Left renal cortex interstitium (tissue), 4 donors: ENCODE measurements around the gene CCDC92. TPM values are rescaled to one million over a fixed set of nuclear protein-coding genes. Genes with fewer than 3 reads are reported as not detected.
"Not testable (repeated sequence)": the region's sequence is repeated elsewhere in the genome, so short reads cannot be mapped to it uniquely, and the experiment has no call there.

Experiments
- DNase-seq, 4 donors: peaks; one replicate each; pipeline ENCODE4 v3.0.0-alpha.2; 2013; ENCODE audit warnings: low read depth in 4 of 4, low spot score in 2 of 4, missing footprints in 1 of 4
- polyA plus RNA-seq, 4 donors: library from polyadenylated mRNA; unstranded; fragments of 120-200 nt; gene quantifications; one replicate each; pipeline ENCODE4 v1.2.1, GENCODE V29; 2013; ENCODE audit not compliant: insufficient read length in 4 of 4

Gene CCDC92
- polyA plus RNA-seq, 4 donors, result 40.8 to 58.6 (median 48.9) TPM

DNA sequence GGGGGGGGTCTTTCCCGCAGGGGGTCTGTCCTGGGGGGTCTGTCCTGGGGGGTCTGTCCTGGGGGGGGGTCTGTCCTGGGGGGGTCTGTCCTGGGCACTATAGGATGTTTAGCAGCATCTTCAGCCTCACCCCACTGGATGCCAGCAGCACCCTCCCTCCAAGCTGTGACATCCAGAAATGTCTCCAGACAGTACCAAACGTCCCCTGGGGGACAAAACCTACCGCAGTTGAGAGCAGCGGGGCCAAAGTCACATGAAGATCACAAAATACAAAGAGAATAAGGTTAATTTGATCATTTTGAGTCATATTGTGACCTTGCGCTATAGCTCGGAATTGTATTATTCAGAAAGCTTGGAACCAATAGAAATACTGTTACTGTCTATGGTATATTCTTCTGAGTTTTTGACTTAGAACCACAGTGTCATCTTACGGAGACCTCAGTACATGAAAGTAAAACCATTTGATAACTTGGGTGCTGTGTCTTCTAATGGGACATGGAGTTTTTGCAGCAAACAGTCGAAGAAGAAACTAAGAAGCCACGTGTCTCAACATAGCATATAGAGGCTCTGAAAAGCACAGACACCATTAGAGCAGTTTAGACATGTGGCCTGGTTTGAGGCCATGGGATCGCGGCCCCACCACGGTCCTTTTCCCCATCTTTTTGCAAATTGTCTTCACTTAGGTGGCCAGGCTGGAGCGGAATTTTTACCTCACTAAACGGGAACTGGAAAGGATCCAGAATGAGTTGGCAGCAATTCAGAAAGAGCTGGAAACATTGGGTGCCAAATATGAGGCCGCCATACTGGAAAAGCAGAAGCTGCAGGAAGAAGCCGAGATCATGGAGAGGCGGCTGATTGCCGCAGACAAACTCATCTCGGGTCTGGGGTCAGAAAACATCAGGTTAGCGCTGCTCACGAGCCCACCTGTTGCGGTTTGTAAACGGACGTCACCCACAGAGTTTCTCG, 59.9 kb downstream of the CCDC92 start:
- no peak for DNase-seq

DNA sequence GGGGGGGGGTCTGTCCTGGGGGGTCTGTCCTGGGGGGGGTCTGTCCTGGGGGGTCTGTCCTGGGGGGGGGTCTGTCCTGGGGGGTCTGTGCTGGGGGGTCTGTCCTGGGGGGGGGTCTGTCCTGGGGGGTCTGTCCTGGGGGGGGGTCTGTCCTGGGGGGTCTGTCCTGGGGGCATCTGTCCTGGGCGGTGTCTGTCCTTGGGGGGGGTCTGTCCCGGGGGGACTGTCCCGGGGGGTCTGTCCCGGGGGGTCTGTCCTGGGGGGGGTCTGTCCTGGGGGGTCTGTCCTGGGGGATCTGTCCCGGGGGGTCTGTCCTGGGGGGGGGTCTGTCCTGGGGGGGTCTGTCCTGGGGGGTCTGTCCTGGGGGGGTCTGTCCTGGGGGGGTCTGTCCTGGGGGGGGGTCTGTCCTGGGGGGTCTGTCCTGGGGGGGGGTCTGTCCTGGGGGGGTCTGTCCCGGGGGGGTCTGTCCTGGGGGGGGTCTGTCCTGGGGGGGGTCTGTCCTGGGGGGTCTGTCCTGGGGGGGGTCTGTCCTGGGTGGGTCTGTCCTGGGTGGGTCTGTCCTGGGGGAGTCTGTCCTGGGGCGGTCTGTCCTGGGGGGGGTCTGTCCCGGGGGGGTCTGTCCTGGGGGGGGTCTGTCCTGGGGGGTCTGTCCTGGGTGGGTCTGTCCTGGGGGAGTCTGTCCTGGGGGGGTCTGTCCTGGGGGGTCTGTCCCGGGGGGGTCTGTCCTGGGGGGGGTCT, 60.8 kb downstream of the CCDC92 start:
- not testable (repeated sequence) for DNase-seq

DNA sequence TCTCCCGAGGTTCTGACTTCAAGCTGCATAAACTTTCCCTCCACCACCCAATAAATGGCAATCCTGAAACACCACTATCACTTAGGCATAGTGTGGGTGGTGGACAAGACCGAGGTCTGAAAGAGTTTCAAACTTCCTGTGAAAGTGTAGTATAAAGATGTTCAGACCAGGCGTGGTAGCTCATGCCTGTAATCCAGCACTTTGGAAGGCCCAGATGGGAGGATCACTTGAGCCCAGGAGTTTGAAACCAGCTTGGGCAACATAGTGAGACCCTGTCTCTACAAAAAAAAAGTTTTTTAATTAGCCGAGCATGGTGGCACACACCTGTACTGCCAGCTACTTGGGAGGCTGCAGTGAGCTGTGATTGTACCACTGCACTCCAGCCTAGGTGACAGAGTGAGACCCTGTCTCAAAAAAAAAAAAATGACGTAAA, 61.9 kb downstream of the CCDC92 start:
- DNase-seq, result no peak

DNA sequence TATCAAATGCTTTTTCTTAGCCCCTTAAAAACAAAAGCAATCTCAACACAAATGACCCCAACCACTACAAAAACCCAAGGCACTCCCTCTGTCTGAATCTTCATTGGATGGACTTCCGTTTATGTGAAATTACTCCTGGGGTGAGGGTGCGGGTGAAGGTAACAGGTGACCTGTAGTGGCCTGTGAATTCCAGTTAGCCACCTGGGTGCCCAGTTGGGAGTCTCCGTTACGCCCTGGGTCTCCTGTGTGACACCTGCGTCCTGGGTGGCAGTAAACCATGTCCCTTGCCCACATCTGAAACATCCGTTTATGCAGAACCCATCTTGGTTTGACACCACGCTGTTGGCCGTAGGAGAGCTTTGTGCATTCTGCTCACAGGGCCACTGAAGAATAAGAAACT, 62.6 kb downstream of the CCDC92 start:
- no peak for DNase-seq

DNA sequence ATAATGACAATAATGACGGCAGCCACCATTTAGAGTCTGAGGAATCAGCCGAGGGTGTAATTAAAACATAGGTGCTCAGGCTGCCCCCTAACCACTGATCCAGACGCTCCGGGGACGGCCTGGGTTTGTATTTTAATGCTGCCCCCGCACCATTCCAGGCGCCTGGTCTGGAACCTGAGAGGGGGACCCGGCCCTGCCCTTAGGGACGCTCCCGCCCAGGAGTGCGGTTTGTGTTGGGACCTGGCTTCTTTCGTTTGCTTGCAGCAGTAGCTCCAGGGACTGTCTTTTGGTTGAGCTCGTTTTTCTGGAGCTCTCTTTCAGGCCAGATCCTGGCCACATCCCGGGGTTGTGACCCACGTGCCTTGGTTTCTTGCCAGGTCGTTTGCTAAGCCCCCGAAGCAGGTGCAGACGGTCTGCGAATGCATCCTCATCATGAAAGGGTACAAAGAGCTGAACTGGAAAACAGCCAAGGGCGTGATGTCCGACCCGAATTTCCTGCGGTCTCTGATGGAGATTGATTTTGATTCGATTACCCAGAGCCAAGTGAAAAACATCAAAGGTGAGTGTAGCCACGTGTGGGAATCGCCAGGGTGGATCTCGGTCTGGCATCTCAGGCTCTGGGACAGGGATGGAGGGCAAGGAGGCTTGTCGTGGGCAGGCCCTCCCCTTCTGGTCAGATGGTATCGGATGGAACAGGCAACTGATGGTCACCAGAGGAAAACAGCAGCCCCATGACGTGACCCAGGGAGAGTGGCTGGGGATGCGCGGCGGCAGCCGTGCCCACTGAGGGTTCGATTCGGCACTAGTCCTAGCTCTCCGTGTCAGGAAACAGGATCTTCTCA, 63.5 kb downstream of the CCDC92 start:
- DNase-seq, result no peak

DNA sequence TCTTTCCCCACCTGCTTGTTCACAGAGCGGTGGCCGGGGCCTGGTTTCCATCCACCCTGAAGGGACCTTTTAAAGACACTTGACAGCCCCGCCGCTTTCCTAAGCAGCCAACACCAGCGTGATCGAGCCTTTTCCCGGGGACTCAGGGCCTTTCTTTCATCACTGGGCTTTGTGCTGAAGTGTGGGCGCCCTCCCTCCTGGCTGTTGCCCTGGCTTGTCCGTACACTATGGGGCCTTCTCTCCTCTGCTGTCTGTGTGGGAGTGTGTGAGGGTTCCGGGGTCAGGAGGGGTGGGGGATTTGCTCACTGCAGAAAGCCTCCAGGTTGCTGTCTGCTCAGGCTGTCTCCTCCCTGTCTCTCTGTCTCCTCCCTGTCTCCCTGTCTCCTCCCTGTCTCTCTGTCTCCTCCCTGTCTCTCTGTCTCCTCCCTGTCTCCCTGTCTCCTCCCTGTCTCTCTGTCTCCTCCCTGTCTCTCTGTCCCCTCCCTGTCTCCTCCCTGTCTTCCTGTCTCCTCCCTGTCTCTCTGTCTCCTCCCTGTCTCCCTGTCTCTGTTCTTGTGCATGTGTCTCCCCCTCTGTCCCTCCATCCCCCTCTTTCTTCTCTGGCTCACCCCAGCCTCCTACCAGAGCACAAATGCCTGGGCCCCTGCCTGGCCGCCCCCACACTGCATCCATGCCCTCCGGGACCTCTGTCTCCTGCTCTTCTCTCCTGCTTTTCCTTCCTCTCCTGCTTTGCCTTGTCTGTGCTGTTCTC, 64.7 kb downstream of the CCDC92 start:
- no peak for DNase-seq

DNA sequence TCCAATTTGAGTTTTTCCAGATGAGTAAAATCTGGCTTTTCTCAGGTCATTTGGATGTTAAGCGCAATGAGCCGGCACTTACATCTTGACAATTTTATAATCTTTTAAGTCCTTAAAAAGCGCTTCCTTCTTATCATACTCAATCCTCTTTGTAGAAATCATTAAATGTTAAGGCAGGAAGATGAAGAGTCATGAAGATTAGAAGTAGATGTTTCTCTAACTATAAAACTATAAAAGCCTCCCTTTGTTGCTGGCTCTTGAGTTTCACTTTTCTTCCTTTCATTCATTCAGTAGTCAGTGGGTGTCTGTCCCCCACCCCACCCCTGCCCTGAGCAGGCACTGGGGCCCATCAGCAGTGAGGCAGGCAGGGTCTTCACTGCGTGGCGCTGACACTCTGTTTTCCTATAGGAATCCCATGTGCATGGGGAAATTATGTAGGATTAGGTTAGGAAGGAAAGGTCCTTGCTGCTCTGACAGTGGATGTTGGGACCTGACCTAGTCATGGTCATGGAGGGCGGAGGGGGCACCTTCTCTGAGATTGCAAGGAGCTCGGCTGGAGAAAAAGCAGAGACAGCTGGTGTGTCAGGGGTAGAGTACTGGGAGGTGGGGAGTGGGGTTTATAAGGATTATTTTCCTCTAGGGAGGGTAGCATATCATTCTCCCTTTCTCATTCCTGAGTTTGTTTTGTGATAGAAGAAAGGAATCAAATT, 65.8 kb downstream of the CCDC92 start:
- no peak for DNase-seq

DNA sequence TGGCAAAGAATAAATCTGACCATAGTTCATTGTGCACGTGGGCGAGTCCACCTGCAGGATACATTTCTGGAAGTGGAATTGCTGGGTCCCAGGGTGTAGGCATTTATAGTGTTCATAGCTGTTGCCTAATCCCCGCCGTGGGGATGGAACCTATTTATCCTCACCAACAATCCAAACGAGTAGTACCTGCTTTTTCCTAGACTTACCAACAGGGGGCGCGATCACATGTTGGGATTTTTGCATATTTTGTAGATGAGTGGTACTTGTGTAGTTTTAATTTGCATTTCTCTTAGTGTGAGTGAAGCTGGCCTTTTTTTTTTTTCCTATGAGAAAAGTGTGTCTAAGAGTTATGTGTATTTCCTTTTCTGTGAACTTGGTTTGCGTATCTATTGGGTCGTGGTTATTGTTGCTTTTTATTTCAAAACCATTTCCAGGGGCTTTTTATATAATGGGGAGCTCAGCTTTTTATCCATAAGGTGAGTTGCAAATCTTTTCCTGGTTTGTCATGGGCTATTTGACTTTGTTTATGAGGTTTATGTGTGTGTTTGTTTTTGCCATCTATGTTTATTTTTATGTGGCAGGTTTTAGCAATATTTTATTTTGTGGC, 67.2 kb downstream of the CCDC92 start:
- no peak for DNase-seq

DNA sequence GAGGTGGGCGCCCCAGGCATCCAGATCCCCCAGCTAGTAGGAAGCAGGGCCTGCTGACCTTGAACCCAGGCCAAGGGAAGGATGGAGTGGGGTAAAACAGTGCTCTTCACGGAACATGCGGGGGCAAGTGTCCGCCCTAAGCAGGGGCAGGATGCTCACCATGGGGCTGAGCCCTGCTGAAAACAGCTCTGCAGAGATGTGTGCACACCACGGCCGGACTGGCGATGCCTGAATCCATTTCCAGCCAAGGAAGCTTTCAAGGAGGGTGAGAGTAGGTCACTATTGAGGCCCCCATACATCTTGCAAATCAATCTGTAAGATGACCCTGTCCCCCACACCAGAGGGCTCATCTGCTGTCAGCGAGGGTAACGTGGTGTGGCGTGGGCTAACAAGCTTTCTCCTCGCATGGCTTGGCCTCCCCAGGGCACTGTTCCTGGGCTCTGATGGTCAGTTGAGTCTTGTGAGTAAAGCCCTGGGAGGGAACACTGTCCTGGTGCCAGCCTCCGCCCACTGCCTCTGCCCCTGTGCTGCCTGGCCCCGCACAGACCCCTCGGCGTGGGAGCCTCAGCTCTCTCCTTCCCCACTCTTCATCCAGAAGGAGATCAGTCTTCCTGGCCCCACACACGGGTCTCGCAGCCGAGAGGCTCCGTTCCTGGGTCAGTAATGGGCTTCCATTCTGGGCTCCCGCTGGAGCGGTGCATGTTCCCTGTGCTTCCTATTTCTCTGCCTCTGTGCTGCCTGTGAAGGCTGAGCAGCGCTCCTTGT, 69.1 kb downstream of the CCDC92 start:
- no peak for DNase-seq

DNA sequence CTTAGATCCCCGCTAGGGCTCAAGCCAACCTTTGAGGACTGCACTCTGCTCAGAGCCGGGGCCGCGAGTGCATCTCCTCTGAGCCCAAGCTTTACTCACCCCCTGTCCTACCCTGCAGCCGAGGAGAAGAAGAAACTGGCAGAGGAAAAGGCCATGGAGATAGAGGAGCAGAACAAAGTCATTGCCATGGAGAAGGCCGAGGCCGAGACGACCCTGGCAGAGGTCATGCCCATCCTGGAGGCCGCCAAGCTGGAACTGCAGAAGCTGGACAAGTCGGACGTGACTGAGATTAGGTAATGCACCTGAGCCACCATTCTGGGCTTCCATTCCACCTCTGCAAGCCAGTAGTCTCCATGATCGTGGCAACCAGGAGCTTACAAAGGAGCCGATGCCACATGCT, 69.8 kb downstream of the CCDC92 start:
- no peak for DNase-seq

DNA sequence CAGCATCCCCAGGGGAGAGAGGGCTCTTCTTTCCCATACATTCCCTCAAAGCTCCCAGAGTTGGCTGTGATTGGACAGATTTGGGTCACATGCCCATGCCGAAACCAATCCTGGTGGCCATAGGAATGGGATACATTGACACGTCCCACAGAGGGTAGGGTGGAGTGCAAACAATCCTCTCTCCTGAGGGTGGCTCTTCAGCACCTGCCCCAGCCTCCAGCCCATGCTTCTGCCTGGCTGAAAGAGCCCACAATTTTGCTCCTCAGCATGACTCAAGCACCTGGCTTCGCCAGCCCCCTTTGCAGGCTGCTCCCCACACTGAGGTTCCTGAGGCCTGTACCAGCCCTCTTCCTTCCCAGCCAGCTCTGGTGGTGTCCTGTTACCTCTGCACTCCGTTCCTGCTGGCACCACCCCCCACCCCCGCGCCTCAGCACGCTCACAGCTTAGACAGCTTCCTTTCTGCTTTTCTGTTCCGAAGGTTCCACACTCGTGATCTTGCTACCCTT, 71.7 kb downstream of the CCDC92 start:
- no peak for DNase-seq

DNA sequence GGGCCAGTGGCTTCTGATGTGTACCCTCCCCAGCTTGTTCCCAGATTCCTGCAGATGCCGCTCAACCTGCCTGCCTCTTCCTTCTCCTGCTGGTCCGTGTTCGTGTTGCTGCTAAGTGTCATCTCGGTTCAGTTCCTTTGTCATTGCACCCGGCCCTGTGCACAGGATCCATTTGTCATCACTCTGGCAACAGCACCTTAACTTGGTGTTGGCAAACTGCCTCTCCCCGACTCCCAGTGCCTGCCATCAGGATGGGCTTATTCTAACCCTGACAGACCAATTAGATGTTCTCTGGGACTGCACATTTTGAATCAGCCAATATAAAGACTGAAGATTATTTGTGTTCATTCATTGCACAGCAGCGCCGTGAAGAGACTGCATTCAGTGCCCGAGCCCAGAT, 73.3 kb downstream of the CCDC92 start:
- no peak for DNase-seq

DNA sequence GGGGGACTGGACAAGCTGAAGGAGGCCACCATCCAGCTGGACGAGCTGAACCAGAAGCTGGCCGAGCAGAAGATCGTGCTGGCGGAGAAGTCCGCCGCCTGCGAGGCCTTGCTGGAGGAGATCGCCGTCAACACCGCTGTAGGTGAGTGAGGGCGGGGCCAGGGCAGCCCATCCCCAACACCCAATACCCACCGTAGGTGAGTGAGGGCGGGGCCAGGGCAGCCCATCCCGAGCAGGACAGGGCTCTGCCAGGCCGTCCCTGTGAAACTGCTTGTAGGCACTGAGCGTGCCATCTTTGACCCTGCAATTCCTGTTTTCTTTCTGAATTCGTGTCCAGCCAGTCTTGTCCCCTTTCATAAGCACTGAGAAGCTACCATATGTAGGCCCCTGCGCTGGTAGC, 74.0 kb downstream of the CCDC92 start:
- DNase-seq, result no peak

DNA sequence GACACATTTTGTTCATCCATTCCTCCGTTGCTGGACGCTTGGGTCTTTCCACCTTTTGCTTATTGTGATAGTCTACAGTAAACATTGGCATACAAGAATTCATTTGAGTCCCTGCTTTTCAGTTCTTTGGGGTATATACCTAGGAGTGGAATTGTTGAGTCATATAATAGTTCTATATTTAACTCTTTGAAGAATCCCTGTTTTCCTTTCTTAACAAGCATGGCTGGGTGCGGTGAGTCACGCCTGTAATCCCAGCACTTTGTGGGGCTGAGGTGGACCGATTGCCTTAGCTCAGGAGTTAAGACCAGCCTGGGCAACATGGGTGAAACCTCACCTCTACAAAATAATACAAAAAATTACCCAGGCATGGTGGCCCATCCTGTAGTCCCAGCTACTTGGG, 75.4 kb downstream of the CCDC92 start:
- no peak for DNase-seq

DNA sequence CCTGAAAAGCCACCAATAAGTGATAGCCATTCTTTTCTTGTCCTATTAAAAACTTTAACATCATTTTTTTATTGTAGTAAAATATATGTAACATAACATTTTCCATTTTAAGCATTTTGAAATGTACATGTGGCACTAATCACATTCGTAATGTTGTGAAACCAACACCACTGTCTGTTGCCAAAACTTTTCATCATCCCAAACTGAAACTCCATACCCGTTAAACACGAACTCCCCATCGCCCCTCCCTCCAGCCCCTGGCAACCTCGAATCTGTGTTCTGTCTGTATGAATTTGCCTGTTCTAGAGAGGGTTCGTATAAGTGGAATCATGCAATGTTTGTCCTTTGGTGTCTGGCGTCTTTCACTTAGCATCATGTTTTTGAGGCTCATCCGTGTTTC, 75.9 kb downstream of the CCDC92 start:
- DNase-seq, result no peak

DNA sequence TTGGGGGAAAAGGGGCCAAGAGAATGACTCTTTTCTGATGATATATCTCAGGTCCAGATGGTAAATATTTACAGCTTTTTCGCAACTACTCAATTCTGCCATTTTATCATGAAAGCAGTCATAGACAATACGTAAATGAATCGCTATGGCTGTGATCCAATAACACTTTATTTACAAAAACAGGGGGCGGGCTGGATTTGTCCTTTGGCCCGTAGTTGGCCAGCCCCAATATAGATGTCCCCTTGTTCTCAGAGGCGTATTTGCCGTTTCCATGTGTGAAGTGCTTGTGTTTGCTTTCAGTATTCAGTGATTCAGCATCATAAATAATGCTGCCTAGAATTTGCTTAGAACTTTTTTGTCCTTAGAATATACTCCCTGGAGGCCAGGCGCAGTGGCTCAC, 77.2 kb downstream of the CCDC92 start:
- DNase-seq, result no peak

DNA sequence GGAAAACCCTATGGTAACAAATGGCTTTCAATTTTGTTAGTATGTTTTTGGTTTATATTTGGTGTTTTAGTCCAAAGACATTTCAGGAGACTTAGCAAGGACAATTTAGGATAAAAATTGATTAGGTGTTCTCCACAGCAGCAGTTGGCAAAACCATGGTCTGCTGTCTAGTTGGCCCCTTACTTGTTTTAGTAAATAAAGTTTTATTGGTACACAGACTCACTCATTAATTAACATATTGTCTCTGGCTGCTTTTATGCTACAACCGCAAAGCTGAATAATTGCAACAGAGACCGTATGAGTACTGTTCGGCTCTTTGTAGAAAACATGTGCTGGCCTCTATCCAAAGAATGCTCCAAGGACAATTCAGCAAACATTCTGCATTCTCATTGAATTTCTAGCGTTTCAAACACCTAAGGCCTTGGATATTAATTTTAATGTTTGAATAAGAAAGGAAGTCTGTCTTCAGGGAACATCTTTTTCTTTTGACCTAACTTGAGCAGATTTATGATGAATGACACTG, 77.7 kb downstream of the CCDC92 start:
- DNase-seq, result no peak

DNA sequence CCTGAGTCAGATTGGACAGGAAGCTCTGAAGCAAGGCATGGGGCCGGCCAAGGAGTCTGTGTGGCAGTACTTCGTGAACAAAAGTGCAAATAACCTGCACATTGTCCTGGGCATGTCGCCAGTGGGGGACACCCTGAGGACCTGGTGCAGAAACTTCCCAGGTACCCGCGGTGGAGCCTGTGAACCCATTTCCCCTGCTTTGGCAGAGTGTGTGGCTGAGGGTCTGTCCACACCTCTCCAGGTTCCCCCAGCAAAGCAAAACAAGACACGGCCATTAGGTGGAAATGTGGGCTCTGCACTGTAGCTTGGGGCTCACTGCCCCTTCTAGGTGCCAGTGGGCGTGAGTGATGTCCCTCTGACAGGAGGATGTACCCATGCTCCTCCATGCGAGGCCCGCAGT, 79.4 kb downstream of the CCDC92 start:
- DNase-seq, result no peak
